Vagina (tissue), 2 donors: Measurements from ENCODE around the gene TRIM15.

ENCODE experiments used
- POLR2A ChIP-seq, 2 donors: fragments of 450-650 bp; IDR thresholded peaks; one replicate each; pipeline ENCODE4 v1.6.1; 2017; ENCODE audit warnings: antibody characterized with exemption in 2 of 2, mild to moderate bottlenecking in 2 of 2, moderate library complexity in 2 of 2
- POLR2AphosphoS5 ChIP-seq, 2 donors: sonication (generic); formaldehyde crosslinking; IDR thresholded peaks; one replicate each; pipeline ENCODE4 v1.9.0; 2017; ENCODE audit warnings: antibody characterized with exemption in 2 of 2, mild to moderate bottlenecking in 2 of 2, low read depth in 1 of 2; ENCODE audit not compliant: insufficient read depth in 1 of 2
- TF ChIP-seq, protein P1 (sequence below), 3 experiments: fragments of 450-650 bp in 2 of 3; fragments of 200-600 bp in 1 of 3; sonication (generic) in 1 of 3; IDR thresholded peaks; one replicate each; pipeline ENCODE4 v1.5.1; 2017 to 2019; ENCODE audit warnings: antibody characterized with exemption in 3 of 3, mild to moderate bottlenecking in 2 of 3, moderate library complexity in 2 of 3

DNA sequence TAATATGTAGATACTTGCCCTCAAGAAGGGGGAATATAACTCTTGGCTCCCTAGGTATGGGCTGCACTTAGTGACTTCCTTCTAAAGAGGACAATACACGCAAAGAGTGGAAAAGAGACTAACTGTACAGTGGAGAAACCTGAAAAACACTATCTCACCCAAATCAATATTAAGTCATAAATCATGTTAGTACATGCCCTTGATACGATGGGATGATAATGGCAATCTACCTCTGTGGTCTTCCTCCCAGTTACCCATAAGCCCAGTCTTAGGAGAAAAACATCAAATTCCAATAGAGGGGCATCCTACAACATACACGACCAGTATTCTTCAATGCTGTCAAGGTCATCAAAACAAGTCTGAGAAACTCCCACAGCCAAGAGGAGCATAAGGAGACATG is 48.6 kb downstream of the TRIM15 start:
- TF ChIP-seq, protein P1, sequence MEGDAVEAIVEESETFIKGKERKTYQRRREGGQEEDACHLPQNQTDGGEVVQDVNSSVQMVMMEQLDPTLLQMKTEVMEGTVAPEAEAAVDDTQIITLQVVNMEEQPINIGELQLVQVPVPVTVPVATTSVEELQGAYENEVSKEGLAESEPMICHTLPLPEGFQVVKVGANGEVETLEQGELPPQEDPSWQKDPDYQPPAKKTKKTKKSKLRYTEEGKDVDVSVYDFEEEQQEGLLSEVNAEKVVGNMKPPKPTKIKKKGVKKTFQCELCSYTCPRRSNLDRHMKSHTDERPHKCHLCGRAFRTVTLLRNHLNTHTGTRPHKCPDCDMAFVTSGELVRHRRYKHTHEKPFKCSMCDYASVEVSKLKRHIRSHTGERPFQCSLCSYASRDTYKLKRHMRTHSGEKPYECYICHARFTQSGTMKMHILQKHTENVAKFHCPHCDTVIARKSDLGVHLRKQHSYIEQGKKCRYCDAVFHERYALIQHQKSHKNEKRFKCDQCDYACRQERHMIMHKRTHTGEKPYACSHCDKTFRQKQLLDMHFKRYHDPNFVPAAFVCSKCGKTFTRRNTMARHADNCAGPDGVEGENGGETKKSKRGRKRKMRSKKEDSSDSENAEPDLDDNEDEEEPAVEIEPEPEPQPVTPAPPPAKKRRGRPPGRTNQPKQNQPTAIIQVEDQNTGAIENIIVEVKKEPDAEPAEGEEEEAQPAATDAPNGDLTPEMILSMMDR (IDR thresholded peaks at IDR 0.05): no peak
- TF ChIP-seq POLR2A (IDR thresholded peaks at IDR 0.05) (no peak), POLR2AphosphoS5 (IDR thresholded peaks at IDR 0.05; ENCODE audit: insufficient read depth in 1 of 2, low read depth in 1 of 2) (no peak)
